HG03469 (cell line): Measurements from ENCODE around the gene PLCG2.
"Not testable (repeated sequence)": the region's sequence is repeated elsewhere in the genome, so short reads cannot be mapped to it uniquely, and the experiment has no call there.

Source experiments
- ATAC-seq: cut with Tn5 transposase; IDR thresholded peaks from one replicate; pipeline ENCODE4 v1.9.1; 2021; ENCODE audit warnings: mild to moderate bottlenecking, moderate library complexity, moderate number of reproducible peaks; ENCODE audit not compliant: unreplicated experiment

PLCG2 gene

GRCh38 chr16:81786868-81787267 lies 7.8 kb downstream of the PLCG2 start:
- ATAC-seq: no peak

GRCh38 chr16:81787659-81788058 lies 8.6 kb downstream of the PLCG2 start:
- ATAC-seq: no peak

- no peak for ATAC-seq
Observed at GRCh38 chr16:81790277-81790676, 11.2 kb downstream of the PLCG2 start.

- ATAC-seq: no peak
Observed at GRCh38 chr16:81790830-81791435, 11.8 kb downstream of the PLCG2 start.

- ATAC-seq: no peak
Observed at GRCh38 chr16:81792828-81793227, 13.7 kb downstream of the PLCG2 start.

GRCh38 chr16:81795193-81795592 lies 16.1 kb downstream of the PLCG2 start:
- no peak for ATAC-seq

GRCh38 chr16:81796035-81796434 lies 16.9 kb downstream of the PLCG2 start:
- ATAC-seq: no peak

GRCh38 chr16:81796583-81797346 lies 17.7 kb downstream of the PLCG2 start:
- ATAC-seq: no peak

GRCh38 chr16:81797443-81797842 lies 18.4 kb downstream of the PLCG2 start:
- ATAC-seq: peak; percentile 34

GRCh38 chr16:81798311-81799137 lies 19.4 kb downstream of the PLCG2 start:
- peak; percentile 29 for ATAC-seq

- ATAC-seq: no peak
Observed at GRCh38 chr16:81799138-81799504, 20.0 kb downstream of the PLCG2 start.

- not testable (repeated sequence) for ATAC-seq
Observed at GRCh38 chr16:81801724-81802123, 22.6 kb downstream of the PLCG2 start.

GRCh38 chr16:81803332-81803731 lies 24.2 kb downstream of the PLCG2 start:
- no peak for ATAC-seq

- ATAC-seq: no peak
Observed at GRCh38 chr16:81804134-81804610, 25.1 kb downstream of the PLCG2 start.

GRCh38 chr16:81806696-81807095 lies 27.6 kb downstream of the PLCG2 start:
- no peak for ATAC-seq

GRCh38 chr16:81807767-81808358 lies 28.8 kb downstream of the PLCG2 start:
- no peak for ATAC-seq

- peak; percentile 64 for ATAC-seq
Observed at GRCh38 chr16:81808933-81809480, 29.9 kb downstream of the PLCG2 start.

GRCh38 chr16:81809567-81809966 lies 30.5 kb downstream of the PLCG2 start:
- no peak for ATAC-seq

GRCh38 chr16:81810361-81810760 lies 31.3 kb downstream of the PLCG2 start:
- no peak for ATAC-seq

- peak; percentile 41 for ATAC-seq
Observed at GRCh38 chr16:81810894-81811538, 31.9 kb downstream of the PLCG2 start.
